Small intestine (tissue), 7 donors: ENCODE data around the gene DAZAP1. TPM values are rescaled to one million over a fixed set of nuclear protein-coding genes. Genes with fewer than 3 reads are reported as not detected.

Experiments used
- DNase-seq, 2 donors: peaks; one replicate each; pipeline versions ENCODE4 v3.0.0 to v3.0.0-alpha.2; 2013
- FAIRE-seq: peaks from 2 replicates; lab custom pipeline; 2012; peaks lifted over from hg19 to GRCh38; lab: Jason Lieb, UNC
- H3K27ac ChIP-seq, 3 donors: one replicate each; pipeline ENCODE4 v1.5.1; 2013; ENCODE audit warnings: low read length in 2 of 3, mild to moderate bottlenecking in 2 of 3, control low read depth in 1 of 3, inconsistent platforms in 1 of 3, low read depth in 1 of 3, moderate library complexity in 1 of 3
- H3K27me3 ChIP-seq, 3 donors: one replicate each; pipeline ENCODE4 v1.6.1; 2013; ENCODE audit warnings: low read length in 3 of 3, inconsistent platforms in 1 of 3; ENCODE audit not compliant: control insufficient read depth in 3 of 3, insufficient read depth in 3 of 3
- H3K36me3 ChIP-seq, 3 donors: one replicate each; pipeline ENCODE4 v1.6.1; 2013; ENCODE audit warnings: low read length in 3 of 3, inconsistent platforms in 1 of 3, low read depth in 1 of 3, mild to moderate bottlenecking in 1 of 3, moderate library complexity in 1 of 3; ENCODE audit not compliant: control insufficient read depth in 3 of 3, insufficient read depth in 2 of 3
- H3K4me1 ChIP-seq, 3 donors: one replicate each; pipeline ENCODE4 v1.6.1; 2013; ENCODE audit warnings: low read length in 2 of 3, inconsistent platforms in 1 of 3, low read depth in 1 of 3, mild to moderate bottlenecking in 1 of 3, moderate library complexity in 1 of 3; ENCODE audit not compliant: control insufficient read depth in 3 of 3, insufficient read depth in 2 of 3
- H3K4me3 ChIP-seq, 3 donors: one replicate each; pipeline ENCODE4 v1.5.1; 2013; ENCODE audit warnings: low read length in 3 of 3, control low read depth in 1 of 3, inconsistent platforms in 1 of 3, low read depth in 1 of 3, mild to moderate bottlenecking in 1 of 3, moderate library complexity in 1 of 3
- H3K9me3 ChIP-seq, 2 donors: one replicate each; pipeline ENCODE4 v1.6.1; 2013; ENCODE audit warnings: low read depth in 1 of 2, low read length in 1 of 2; ENCODE audit not compliant: control insufficient read depth in 2 of 2, insufficient read depth in 1 of 2
- WGBS, 3 donors: extraction: QIAGEN DNeasy Blood & Tissue Kit; methylation state at CpG; one replicate each; pipeline ENCODE4 v1.1.7; 2013; 5-methylcytosine and 5-hydroxymethylcytosine counted together
- polyA plus RNA-seq, 4 donors: library from polyadenylated mRNA; stranded (reverse) in 3 of 4; unstranded in 1 of 4; fragments of 200-250 nt in 3 of 4; fragments of 120-200 nt in 1 of 4; gene quantifications; one replicate each; pipeline versions ENCODE4 v1.2.1 to v1.2.3, GENCODE V29; 2013
- donor health status: healthy with polysubstance abuse.
- donor health status: control.
- donor health status: control.
- donor health status: Bipolar disorder and iron deficiency.
- donor health status: healthy.

Gene DAZAP1
- polyA plus RNA-seq, 4 donors, result 60.2 to 124 (median 80.5) TPM

DNA sequence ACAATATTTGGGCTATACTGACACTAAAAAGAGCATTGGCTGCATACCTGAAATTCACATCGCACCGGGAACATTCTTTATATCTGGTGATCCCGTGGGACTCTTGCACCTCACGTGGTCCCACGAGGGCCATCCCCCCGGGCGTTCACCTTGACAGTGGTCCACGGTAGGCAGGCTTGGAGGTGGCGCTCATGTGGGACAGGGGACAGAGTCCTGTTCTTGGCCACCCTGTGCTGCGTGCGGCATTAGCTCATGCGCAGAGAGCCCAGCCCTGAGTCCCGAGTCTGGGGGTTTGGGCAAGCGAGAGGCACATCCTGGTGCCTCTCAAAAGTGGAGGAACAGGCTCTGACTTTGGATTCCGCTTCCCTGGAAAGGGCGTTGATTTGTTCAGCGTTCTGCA lies 13.5 kb upstream of the DAZAP1 start:
- Histone ChIP-seq H3K4me1 (no peaks in the 10 kb centered on the region), H3K9me3 (no peaks in the 10 kb centered on the region), H3K36me3 (peaks cover 5 to 86% (median 23%) of the 10 kb centered on the region in 3 donors), H3K27me3 (no peaks in the 10 kb centered on the region), H3K27ac (no peak overlapping the region), H3K4me3 (no peak overlapping the region)
- 92% methylated on average over 17 of the region's 17 CpGs for WGBS, 3 donors
- FAIRE-seq, result no peak
- DNase-seq, result no peak

DNA sequence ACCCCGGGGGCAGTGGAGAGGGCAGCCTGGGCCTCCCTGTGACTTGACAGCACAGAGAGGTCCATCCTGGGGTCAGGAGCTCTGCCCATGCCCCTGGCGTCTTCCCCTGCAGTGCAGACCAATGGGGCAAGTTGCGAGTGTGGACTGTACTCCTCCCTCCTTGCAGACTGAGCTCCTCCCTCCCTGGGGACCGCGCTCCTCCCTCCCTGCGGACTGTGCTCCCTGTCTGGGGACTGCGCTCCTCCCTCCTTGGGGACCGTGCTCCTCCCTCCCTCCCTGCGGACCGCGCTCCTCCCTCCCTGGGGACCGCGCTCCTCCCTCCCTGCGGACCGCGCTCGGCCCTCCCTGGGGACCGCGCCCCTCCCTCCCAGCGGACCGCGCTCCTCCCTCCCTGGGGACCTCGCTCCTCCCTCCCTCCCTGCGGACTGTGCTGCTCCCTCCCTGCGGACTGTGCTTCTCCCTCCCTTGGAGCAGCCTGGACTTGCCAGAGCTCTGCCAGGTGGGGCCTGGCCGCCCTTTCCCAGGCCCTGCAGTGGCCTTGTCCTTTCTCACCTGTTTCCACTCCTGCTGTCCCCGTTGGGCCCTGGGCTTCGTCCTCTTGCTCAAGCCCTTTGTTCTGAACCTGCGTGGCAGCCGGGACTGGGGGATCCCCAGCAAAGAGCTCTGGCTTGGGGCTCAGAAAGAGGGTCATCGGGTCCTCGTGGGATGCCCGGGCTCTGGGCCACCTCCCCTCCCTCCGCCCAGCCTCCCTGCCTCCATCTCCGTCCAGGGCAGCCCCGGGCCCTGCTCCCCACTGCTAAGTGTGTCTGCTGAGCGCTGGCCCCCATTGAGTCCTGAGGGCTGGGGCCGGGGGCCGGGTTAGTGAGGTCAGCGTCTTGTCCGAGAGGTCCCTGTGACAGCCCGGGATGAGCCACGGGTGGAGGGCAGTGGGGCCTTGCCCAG lies 12.9 kb upstream of the DAZAP1 start:
- Histone ChIP-seq H3K4me3 (no peak overlapping the region), H3K27me3 (no peaks in the 10 kb centered on the region), H3K4me1 (no peaks in the 10 kb centered on the region), H3K27ac (no peak overlapping the region), H3K9me3 (no peaks in the 10 kb centered on the region), H3K36me3 (peaks cover 5 to 83% (median 17%) of the 10 kb centered on the region in 3 donors)
- FAIRE-seq (no peak), DNase-seq (no peak)
- 74 to 84% (median 77%) methylated on average over 28 to 43 of the region's 43 CpGs for WGBS, 3 donors

DNA sequence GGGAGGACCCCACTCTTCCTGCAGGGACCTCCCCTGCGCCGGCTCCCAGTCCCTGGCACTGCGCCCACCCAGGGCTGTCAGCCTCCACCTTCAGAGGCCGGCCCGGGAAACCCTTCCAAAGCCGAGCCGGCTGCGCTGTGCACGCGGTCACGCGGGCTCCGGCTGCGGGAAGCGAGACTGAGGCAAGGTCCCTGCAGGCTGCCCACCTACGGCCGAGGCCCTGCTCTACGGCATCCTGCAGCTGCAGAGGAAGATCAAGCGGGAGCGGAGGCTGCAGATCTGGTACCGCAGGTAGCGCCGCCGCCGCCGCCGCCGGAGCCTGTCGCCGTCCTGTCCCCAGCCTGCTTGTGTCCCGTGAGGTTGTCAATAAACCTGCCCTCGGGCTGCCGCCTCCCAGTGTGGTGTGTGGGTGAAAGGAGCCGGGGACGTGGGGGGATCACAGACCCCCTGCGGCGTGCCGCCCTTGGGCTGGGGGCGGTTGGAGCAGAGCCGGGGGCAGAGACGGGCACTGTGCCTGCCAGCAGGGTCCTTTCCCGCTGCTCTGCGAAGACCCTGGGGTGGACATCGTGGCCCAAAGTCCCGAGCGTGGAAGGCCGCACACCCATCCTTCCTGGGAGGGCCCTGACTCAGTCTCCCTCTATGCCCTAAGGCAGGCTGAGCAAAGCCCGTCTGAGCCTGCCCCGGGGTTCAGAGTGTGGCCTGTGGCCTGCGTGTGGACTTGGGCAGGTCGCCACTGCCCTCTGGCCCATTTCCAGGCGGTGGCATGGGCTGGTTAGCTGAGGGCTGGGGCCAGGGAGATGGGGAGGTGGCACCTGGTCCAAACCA lies 12.0 kb upstream of the DAZAP1 start:
- Histone ChIP-seq H3K27ac (no peak overlapping the region), H3K4me1 (peaks cover 0 to 4% (median 0%) of the 10 kb centered on the region in 3 donors), H3K27me3 (no peaks in the 10 kb centered on the region), H3K9me3 (no peaks in the 10 kb centered on the region), H3K4me3 (no peak overlapping the region), H3K36me3 (peaks cover 4 to 75% (median 17%) of the 10 kb centered on the region in 3 donors)
- DNase-seq, result no peak
- 85 to 88% (median 86%) methylated on average over 51 to 52 of the region's 52 CpGs for WGBS, 3 donors
- FAIRE-seq, result no peak

DNA sequence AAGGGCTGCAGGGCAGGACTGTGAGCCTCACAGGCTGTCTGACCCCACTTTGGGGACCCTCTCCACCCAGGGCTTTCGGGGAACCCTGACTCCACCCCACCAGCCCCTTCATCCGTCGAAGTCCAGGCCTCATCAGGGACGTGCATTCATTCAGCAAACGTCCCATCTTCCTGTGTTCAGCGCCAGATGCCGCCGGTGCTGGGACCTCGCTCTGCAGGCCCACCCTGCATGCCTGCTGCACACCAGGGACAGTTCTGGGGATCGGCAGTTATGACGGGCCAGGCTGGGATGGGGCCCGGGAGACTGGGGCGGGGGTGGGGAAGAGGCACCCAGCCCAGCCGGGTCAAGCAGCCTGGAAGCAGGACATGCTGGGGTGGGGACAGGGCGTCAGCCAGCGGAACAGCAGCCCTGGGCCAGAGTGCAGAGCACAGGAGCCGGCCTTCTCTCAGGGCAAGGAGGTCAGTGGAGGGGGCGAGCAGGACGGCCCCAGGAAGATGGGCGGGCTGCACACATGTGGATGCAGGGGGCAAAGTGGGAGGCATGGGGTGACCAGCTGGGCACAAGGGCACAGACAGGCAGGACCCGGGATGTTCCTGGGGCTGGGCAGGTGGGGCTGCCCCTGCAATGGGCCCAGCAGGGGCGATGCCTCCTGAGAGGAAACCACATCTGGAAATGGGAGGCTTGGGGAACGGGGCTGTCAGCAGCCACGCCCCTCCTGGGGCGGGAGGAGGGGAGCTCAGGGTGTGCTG lies 11.2 kb upstream of the DAZAP1 start:
- Histone ChIP-seq H3K27ac (no peak overlapping the region), H3K9me3 (no peaks in the 10 kb centered on the region), H3K27me3 (peaks cover 0 to 3% (median 0%) of the 10 kb centered on the region in 3 donors), H3K36me3 (peaks cover 4 to 67% (median 11%) of the 10 kb centered on the region in 3 donors), H3K4me3 (no peak overlapping the region), H3K4me1 (peaks cover 3 to 10% (median 3%) of the 10 kb centered on the region in 3 donors)
- FAIRE-seq (no peak), DNase-seq (peak in 1 of 2 donors; percentile 37)
- 35 to 43% (median 39%) methylated on average over 23 to 25 of the region's 25 CpGs for WGBS, 3 donors

DNA sequence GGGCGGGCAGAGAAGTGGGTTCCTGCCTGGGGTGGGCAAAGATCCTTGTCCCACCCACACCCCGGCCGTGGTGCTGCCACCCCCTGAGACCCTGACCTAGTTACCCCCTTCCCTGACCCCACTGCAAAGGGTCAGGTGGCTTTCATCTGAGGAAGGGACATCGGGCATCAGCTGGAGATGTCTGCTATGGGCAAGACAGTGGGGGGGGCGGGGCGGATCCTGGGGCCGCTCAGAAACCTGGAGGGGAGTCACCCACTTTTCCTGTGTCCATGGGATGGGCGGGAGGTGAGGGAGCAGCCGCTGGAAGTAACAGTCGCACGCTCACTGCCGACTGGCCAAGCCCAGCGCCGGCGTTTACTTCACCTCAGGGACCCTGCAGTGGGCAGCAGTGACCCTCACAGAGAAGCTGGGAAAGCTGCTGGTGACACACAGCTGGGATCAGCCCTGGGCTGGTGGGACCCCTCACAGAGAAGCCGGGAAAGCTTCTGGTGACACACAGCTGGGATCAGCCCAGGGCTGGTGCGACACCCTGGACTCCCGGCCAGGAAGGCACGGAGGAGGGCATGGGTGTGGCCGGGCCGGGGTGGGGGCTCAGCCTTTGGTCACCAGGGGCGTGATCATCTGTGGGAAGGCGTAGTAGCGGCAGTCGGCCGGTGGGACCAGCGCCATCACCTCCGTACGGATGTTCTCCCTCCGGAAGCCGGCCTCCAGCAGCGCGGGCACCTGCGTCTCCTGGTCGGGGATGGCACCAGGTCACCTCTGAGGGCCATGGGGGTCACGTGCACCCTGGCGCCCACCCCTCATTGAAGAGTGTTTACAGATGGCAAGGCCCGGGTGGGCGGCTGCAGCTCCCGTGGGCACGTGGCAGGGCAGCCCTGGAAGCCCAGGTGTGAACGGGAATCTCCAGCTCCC lies 10.4 kb upstream of the DAZAP1 start:
- no peak overlapping the region for H3K4me3 ChIP-seq
- DNase-seq (peak in 1 of 2 donors; percentile 58), FAIRE-seq (no peak)
- peaks cover 0 to 3% (median 0%) of the 10 kb centered on the region in 3 donors for H3K27me3 ChIP-seq
- H3K9me3 ChIP-seq, result no peaks in the 10 kb centered on the region
- no peak overlapping the region for H3K27ac ChIP-seq
- 21 to 62% (median 41%) methylated on average over 28 to 42 of the region's 42 CpGs for WGBS, 3 donors
- H3K4me1 ChIP-seq, result peaks cover 3 to 10% (median 3%) of the 10 kb centered on the region in 3 donors
- peaks cover 4 to 60% (median 10%) of the 10 kb centered on the region in 3 donors for H3K36me3 ChIP-seq

DNA sequence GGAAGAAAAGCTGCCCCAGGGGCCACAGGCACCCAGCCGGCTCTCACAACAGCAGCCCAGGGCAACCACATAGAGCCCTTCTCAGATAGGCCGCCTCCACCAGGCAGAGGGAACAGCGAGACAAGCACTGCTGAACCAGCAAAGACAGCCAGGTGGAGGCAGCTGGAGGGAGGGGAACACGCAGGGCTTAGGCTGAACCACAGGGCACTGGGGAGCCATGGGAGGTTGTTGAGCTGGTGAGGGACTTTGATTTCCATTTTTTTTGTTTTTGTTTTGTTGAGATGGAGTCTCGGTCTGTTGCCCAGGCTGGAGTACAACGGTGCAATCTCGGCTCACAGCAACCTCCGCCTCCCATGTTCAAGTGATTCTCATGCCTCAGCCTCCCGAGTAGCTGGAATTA lies 9.5 kb upstream of the DAZAP1 start:
- H3K4me1 ChIP-seq, result peaks cover 3 to 13% (median 3%) of the 10 kb centered on the region in 3 donors
- FAIRE-seq (no peak), DNase-seq (no peak)
- WGBS, 3 donors, result 67 to 87% (median 70%) methylated on average over 9 of the region's 9 CpGs
- H3K9me3 ChIP-seq, result no peaks in the 10 kb centered on the region
- no peak overlapping the region for H3K27ac ChIP-seq
- H3K27me3 ChIP-seq, result peaks cover 0 to 3% (median 0%) of the 10 kb centered on the region in 3 donors
- H3K36me3 ChIP-seq, result peaks cover 4 to 52% (median 5%) of the 10 kb centered on the region in 3 donors
- H3K4me3 ChIP-seq, result no peak overlapping the region

DNA sequence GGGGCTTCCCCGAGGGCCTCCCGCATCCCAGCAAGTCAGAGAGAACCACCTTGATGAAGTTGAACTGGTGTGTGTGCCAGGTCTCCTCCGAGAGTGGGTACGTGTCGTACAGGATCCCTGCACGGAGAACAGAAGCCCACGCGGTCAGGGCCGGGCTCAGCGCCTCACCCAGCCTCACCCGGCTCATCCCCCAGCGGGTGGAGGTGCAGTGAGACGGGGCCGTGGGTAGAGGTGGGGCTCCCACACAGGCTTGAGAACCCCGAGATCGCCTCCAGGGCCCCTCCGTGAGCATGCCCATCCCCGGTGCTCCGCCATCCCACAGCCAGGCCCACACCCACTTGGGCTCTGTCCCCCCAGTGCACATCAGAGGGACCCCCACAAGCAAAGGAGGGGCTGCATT lies 8.3 kb upstream of the DAZAP1 start:
- Histone ChIP-seq H3K27ac (no peak overlapping the region), H3K4me3 (no peak overlapping the region), H3K36me3 (peaks cover 0 to 39% (median 0%) of the 10 kb centered on the region in 3 donors), H3K9me3 (no peaks in the 10 kb centered on the region), H3K4me1 (peaks cover 3 to 13% (median 3%) of the 10 kb centered on the region in 3 donors), H3K27me3 (peaks cover 0 to 3% (median 0%) of the 10 kb centered on the region in 3 donors)
- no peak for DNase-seq
- no peak for FAIRE-seq
- 61 to 83% (median 80%) methylated on average over 18 to 19 of the region's 19 CpGs for WGBS, 3 donors
